HG03280 (cell line): ENCODE measurements around the gene MGAT3.
"Not testable (repeated sequence)": the region's sequence is repeated elsewhere in the genome, so short reads cannot be mapped to it uniquely, and the experiment has no call there.

Source experiments
- ATAC-seq: cut with Tn5 transposase; IDR thresholded peaks from one replicate; pipeline ENCODE4 v1.9.1; 2021; ENCODE audit warnings: mild to moderate bottlenecking, moderate library complexity; ENCODE audit not compliant: unreplicated experiment

Gene MGAT3, protein sequence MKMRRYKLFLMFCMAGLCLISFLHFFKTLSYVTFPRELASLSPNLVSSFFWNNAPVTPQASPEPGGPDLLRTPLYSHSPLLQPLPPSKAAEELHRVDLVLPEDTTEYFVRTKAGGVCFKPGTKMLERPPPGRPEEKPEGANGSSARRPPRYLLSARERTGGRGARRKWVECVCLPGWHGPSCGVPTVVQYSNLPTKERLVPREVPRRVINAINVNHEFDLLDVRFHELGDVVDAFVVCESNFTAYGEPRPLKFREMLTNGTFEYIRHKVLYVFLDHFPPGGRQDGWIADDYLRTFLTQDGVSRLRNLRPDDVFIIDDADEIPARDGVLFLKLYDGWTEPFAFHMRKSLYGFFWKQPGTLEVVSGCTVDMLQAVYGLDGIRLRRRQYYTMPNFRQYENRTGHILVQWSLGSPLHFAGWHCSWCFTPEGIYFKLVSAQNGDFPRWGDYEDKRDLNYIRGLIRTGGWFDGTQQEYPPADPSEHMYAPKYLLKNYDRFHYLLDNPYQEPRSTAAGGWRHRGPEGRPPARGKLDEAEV

DNA sequence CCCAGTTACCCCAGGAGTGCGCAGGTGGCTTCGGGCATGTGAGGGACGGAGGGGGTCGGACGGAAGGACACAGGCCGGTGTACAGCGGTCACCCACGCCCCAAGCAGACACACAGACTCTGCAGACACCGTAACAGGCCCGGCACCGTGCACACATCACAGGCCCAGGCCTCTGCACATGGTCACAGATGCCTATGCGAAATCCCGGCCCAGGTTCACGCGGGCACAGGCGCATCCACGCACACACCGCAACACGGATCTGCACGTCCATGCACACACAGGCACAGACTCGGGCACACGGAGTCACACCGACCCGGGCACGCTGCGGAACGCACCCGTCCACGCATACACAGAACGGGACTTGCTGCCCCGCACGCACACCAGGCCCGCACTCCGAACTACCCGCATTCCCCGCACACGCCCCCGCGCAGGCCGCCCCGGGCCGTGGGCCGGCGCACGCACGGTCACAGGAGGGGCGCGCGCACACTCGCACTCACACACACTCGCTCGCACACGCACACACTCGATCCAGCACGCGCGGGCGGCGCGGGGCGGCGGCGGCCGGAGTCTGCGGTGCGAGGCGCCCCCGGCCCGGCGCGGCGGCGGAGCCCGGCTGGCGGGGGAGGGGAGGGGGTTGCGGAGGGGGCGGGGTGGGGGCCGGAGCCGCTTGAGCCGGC lies at the start of gene MGAT3:
MGAT3 (plus strand) TSS at position 491 of the 676 bp plus-strand sequence. CDS start 30,336 bp downstream, outside the sequence.
- ATAC-seq, result no peak

DNA sequence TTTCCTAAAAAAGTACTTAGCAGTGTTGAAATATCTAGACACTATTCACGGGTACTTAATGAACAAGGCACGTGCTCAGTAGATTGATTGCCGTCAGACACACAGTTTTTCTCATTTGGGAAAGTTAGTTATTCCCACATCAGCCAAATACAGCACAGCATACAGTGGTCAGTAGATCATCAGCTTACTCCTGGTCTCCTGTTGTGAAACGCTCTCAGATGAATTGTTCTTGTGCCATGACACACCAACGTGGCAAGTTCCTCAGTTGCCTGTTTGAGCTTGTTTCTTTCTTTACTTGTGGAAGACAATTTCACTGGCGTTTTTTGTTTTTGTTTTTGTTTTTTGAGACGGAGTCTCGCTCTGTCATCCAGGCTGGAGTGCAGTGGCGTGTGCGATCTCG lies 48.6 kb upstream of the MGAT3 start:
- ATAC-seq, result no peak

DNA sequence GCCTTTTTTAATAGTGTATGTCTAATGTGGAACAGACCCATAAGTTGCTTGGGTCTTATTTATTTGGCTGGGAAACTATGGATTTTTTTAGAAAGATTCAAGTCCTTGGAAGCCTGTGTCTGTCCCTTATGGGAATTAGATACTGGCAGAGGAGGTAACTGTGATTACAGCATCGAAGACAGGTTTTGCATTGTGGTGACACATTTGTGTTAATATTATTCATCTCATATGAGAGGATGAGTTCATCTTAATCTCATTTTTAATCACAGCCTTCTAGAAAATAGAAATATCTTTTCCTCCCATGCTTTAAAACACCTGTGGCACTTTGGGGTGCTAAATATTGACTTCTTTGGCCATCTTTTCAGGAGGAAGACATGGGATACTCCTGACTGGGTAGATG lies 48.0 kb upstream of the MGAT3 start:
- no peak for ATAC-seq

DNA sequence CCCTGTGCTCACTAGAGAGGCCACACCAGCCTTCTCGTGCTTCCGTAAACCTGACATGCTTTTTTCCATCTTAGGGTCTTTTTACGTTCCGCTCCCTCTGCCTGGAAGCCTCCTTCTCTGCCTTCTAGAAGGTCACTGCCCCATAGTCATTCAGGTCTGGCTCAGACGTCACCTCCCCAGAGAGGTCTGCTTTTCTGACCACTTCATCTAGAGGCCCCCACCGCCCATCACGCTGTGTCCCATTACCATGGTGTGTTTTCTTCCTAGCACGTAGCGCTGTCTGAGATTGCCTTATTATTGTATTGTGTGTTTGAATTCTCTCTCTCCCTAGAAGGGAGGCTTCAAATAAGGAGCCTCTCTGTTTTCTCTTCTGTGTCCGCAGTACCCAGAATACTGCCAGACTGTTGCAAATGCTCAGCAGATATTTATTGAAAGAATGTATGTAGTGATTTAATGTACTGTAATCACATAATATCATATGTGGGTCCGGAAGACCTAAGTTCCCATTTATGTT lies 47.2 kb upstream of the MGAT3 start:
- ATAC-seq, result no peak

DNA sequence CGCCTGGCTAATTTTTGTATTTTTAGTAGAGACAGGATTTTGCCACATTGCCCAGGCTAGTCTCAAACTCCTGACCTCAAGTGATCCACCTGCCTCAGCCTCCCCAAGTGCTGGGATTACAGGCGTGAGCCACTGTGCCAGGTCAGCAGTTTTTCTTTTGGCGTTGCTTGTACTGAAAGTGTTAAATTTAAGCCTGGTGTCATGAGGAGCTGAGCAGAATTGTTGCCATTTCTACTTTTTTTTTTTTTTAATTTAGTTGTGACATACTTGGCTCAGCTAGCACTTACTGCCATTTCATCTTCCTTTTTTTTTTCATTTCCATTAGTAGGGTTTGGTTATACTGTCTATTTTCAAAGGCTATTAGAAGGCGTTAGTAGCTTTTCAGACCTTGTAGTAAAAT lies 46.5 kb upstream of the MGAT3 start:
- no peak for ATAC-seq

DNA sequence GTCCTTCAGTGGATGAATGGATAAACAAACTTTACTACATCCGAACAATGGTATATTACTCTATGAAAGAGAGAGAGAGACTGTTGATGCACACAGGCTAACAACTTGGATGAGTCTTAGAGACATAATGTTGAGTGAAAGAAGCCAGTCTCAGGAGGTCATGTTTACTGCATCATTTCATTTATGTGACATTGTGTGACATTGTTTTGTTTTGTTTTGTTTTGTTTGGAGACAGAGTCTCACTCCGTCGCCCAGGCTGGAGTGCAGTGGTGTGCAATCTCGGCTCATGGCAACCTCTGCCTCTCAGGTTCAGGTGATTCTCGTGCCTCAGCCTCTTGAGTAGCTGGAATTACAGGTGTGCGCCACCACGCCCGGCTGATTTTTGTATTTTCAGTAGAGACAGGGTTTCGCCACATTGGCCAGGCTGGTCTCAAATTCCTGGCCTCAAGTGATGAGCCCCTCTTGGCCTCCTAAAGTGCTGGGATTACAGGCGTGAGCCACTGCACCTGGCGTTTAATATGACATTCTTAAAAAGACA lies 44.9 kb upstream of the MGAT3 start:
- ATAC-seq, result not testable (repeated sequence)

DNA sequence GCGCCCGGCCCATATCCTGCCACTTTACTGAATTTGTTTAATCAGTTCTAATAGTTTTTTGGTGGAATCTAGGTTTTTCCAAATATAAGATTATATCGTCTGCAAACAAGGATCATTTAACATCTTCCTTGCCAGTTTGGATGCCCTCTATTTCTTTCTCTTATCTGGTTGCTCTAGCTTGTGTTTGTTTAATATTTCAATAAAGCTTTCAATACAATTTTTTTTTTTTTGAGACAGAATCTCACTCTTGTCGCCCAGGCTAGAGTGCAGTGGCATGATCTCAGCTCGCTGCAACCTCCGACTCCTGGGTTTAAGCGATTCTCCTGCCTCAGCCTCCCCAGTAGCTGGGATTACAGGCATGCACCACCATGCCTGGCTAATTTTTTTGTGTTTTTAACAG lies 43.6 kb upstream of the MGAT3 start:
- ATAC-seq, result not testable (repeated sequence)

- no peak for ATAC-seq
Measured at GRCh38 chr22:39414377-39414776, 42.4 kb upstream of the MGAT3 start.

GRCh38 chr22:39414886-39415285 lies 41.9 kb upstream of the MGAT3 start:
- no peak for ATAC-seq

- ATAC-seq, result no peak
Measured at GRCh38 chr22:39415506-39415905, 41.3 kb upstream of the MGAT3 start.

GRCh38 chr22:39416319-39416718 lies 40.5 kb upstream of the MGAT3 start:
- ATAC-seq, result no peak

DNA sequence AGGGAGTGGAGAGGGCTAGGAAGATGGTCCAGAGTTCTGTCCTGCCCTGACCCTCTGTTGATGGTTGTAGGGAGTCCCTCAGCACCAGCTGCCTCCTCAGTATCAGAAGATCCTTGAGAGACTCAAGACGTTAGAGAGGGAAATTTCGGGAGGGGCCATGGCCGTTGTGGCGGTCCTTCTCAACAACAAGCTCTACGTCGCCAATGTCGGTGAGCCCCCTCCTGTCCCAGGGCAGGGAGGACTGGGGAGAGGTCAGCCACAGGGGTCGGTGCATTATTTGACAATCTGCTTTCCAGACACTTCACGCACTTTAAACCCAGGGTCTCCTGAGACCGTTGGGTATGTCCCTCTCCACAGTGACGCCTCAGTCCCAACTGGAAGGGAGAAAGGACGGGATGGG lies 39.2 kb upstream of the MGAT3 start:
- no peak for ATAC-seq

DNA sequence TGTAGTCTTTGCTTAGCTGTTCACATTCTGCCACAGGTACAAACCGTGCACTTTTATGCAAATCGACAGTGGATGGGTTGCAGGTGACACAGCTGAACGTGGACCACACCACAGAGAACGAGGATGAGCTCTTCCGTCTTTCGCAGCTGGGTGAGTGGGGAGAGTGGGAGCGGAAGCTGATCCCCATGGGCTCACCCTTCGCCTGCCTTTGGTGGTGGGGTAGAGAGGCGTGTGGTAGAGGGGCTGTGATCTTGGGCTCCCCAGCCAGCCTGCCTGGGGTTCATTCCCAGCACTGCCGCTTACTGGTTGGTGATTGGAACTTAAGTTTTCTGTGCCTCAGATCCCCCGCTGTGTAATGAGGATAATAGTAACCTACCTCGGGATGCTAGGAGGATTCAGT lies 38.1 kb upstream of the MGAT3 start:
- ATAC-seq, result no peak

DNA sequence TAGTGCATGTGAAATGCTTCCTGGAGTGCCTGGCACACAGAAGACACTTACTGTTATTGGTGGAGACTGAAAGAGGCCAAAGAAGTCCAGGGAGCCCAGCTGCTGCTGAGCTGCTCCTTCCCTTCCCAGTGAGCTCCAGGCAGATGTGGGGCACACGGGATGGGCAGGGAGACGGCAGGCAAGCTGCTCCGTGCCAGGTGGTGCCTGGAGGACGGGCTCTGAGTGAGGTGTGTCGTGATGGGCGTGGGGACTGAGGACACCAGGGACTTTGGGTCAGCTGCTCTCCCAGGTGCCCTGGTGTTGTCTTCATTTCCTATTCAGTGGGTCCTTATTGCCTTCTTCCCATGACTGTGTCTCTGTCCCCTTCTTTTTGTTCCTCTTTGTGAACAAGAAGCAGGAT lies 37.7 kb upstream of the MGAT3 start:
- ATAC-seq, result no peak

- no peak for ATAC-seq
Measured at GRCh38 chr22:39419911-39420310, 36.9 kb upstream of the MGAT3 start.

DNA sequence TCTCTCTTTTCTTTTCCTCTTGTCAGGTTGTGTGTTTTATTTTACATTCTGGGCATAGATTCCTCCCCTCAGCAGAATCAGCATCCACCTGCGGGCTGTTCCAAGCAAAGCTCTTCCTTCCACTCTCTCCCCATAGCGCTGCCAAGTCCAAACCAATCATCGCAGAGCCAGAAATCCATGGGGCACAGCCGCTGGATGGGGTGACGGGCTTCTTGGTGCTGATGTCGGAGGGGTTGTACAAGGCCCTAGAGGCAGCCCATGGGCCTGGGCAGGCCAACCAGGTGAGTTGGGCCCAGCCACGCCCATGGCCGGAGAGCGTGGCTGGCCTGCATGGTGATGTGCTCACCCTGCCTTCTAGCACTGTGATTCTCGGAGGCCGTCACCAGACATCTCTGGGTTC lies 35.1 kb upstream of the MGAT3 start:
- ATAC-seq, result no peak

DNA sequence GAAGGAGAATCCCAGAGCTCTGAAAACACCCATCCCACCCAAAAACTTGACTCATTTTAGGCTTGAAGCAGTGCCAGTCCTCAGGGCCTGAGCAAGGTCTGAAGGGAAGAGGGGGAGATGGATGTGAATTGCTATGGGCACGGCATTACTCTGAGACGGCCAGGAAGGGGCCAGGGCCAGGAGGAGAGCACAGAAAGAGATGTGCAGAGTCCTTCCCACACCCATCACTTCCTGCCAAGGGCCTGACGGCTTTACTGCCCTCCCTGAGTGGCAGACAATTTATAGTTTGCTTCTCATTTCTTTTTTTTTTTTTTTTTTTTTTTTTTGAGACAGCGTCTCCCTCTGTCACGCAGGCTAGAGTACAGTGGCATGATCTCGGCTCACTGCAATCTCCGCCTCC lies 34.7 kb upstream of the MGAT3 start:
- ATAC-seq, result no peak

GRCh38 chr22:39422721-39423120 lies 34.1 kb upstream of the MGAT3 start:
- no peak for ATAC-seq

- no peak for ATAC-seq
Measured at GRCh38 chr22:39423976-39424375, 32.8 kb upstream of the MGAT3 start.

- no peak for ATAC-seq
Measured at GRCh38 chr22:39426380-39427043, 30.3 kb upstream of the MGAT3 start.
